H1 (cell line): ENCODE data around the gene PTPRD. TPM values are rescaled to one million over a fixed set of nuclear protein-coding genes. Genes with fewer than 3 reads are reported as not detected.

Experiments used
- CHD7 ChIP-seq: fragments of 300-600 bp; sonication (generic); IDR thresholded peaks from 2 replicates; pipeline ENCODE4 v1.7.1; 2012; ENCODE audit warnings: low read length, moderate library complexity, mild to moderate bottlenecking, inconsistent platforms; ENCODE audit not compliant: insufficient replicate concordance
- CREB1 ChIP-seq: IDR thresholded peaks from 2 replicates; pipeline ENCODE4 v1.6.1; 2012; ENCODE audit warnings: inconsistent platforms
- NANOG ChIP-seq: IDR thresholded peaks from 2 replicates; pipeline ENCODE4 v1.6.1; 2011; ENCODE audit warnings: low read length, low read depth, mild to moderate bottlenecking, inconsistent platforms; ENCODE audit not compliant: insufficient read depth, poor library complexity, severe bottlenecking
- POLR2A ChIP-seq, 2 experiments: IDR thresholded peaks; 1 replicate in 1 of 2; 2 replicates in 1 of 2; pipeline ENCODE4 v1.6.1; 2011; ENCODE audit warnings: low read depth in 2 of 2, low read length in 2 of 2, mild to moderate bottlenecking in 2 of 2; ENCODE audit errors: control extremely low read depth in 1 of 2
- POLR2AphosphoS5 ChIP-seq: IDR thresholded peaks from 2 replicates; pipeline ENCODE4 v1.6.1; 2011; ENCODE audit warnings: low read depth, low read length
- POU5F1 ChIP-seq: IDR thresholded peaks from 2 replicates; pipeline ENCODE4 v1.6.1; 2011; ENCODE audit warnings: low read depth, mild to moderate bottlenecking, low read length, moderate library complexity
- RNF2 ChIP-seq: fragments of 200-900, 300-1000 bp; sonication (generic); IDR thresholded peaks from 2 replicates; pipeline ENCODE4 v1.7.1; 2016; ENCODE audit warnings: borderline replicate concordance, low read depth, mild to moderate bottlenecking, antibody characterized with exemption, low read length; ENCODE audit not compliant: poor library complexity, severe bottlenecking; ENCODE audit errors: missing control alignments
- SP1 ChIP-seq: IDR thresholded peaks from 2 replicates; pipeline ENCODE4 v1.6.1; 2011; ENCODE audit warnings: low read depth, low read length
- TBP ChIP-seq: IDR thresholded peaks from 2 replicates; pipeline ENCODE4 v1.6.1; 2011; ENCODE audit warnings: low read depth, low read length, improper control_type of control experiment
- USF2 ChIP-seq: IDR thresholded peaks from 2 replicates; pipeline ENCODE4 v1.6.1; 2011; ENCODE audit warnings: low read length, improper control_type of control experiment
- ZNF274 ChIP-seq: IDR thresholded peaks from 2 replicates; pipeline ENCODE4 v1.7.0; 2012; ENCODE audit warnings: low read length, borderline replicate concordance; ENCODE audit errors: extremely low read depth
- polyA plus RNA-seq, 7 experiments: library from polyadenylated mRNA; depleted of rRNA in 3 of 7; stranded (reverse) in 5 of 7; unstranded in 2 of 7; fragments of >200 nt in 5 of 7; fragments of 200-250 nt in 2 of 7; gene quantifications; 1 replicate in 5 of 7; 2 replicates in 1 of 7; 4 replicates in 1 of 7; pipeline versions ENCODE4 v1.2.1 to v1.2.3, GENCODE V29; 2011 to 2013; ENCODE audit warnings: missing spikeins in 2 of 7, mixed read lengths in 2 of 7
- total RNA-seq: library from RNA; stranded (reverse); fragmentation: NEBNext Ultra II Directional; extraction: Animal tissue kit (Norgen Biotek cat#: 25700); gene quantifications from 2 replicates; pipeline ENCODE4 v1.2.1, GENCODE V29; 2021

The PTPRD gene
- total and polyA plus RNA-seq, 2 of the 8 experiments (the other 6 are each of a cell fraction or from before 2014, with no cell fraction given), result 17.2 to 77.0 TPM

- no peak for TF ChIP-seq CHD7
- no peak for TF ChIP-seq CREB1
- no peak for TF ChIP-seq NANOG
- TF ChIP-seq POU5F1, result no peak
- no peak for TF ChIP-seq POLR2AphosphoS5
- TF ChIP-seq RNF2, result no peak
- TF ChIP-seq POLR2A (IDR thresholded peaks at IDR 0.05; ENCODE audit: control extremely low read depth in 1 of 2, low read depth in 2 of 2, low read length in 2 of 2), result no peak
- TF ChIP-seq USF2, result no peak
- no peak for TF ChIP-seq ZNF274
- TF ChIP-seq TBP, result no peak
- no peak for TF ChIP-seq SP1
Measured at GRCh38 chr9:8888591-8888990, 1724.2 kb downstream of the PTPRD start (continued).
